Peyer's patch (tissue), 4 donors: ENCODE data around the gene CCDC183. TPM values are rescaled to one million over a fixed set of nuclear protein-coding genes. Genes with fewer than 3 reads are reported as not detected.

ENCODE experiments used
- DNase-seq, 3 donors: peaks; one replicate each; pipeline ENCODE4 v3.0.0-alpha.2; 2017 to 2019
- H3K27ac ChIP-seq, 4 donors: fragments of 200-600 bp; sonication (generic); one replicate each; pipeline ENCODE4 v1.5.1; 2016 to 2019
- H3K27me3 ChIP-seq, 2 donors: fragments of 200-600 bp; sonication (generic); one replicate each; pipeline ENCODE4 v1.5.1; 2019
- H3K36me3 ChIP-seq, 3 donors: fragments of 200-600 bp; sonication (generic); one replicate each; pipeline ENCODE4 v1.5.1; 2016 to 2019
- H3K4me1 ChIP-seq, 4 donors: fragments of 200-600 bp; sonication (generic); one replicate each; pipeline ENCODE4 v1.5.1; 2016 to 2019
- H3K4me3 ChIP-seq, 4 donors: fragments of 200-600 bp; sonication (generic); 1 replicate in 3 of 4; 2 replicates in 1 of 4; pipeline ENCODE4 v1.5.1; 2016 to 2019; ENCODE audit warnings: mild to moderate bottlenecking in 1 of 4
- H3K9me3 ChIP-seq, 4 donors: fragments of 200-600 bp; sonication (generic); one replicate each; pipeline ENCODE4 v1.5.1; 2016 to 2019; ENCODE audit warnings: mild to moderate bottlenecking in 1 of 4
- CTCF ChIP-seq, 6 experiments: fragments of 450-650 bp in 4 of 6; fragments of 200-600 bp in 2 of 6; sonication (generic) in 1 of 6; IDR thresholded peaks; one replicate each; pipeline ENCODE4 v1.5.1; 2017 to 2019; ENCODE audit warnings: antibody characterized with exemption in 6 of 6, mild to moderate bottlenecking in 3 of 6, moderate library complexity in 1 of 6
- POLR2A ChIP-seq, 2 donors: fragments of 450-650 bp; IDR thresholded peaks; one replicate each; pipeline ENCODE4 v1.5.1; 2017; ENCODE audit warnings: antibody characterized with exemption in 2 of 2, mild to moderate bottlenecking in 2 of 2, moderate library complexity in 2 of 2
- total RNA-seq, 4 donors: library from RNA; depleted of rRNA; stranded (reverse); fragments of >200 nt; gene quantifications; one replicate each; pipeline ENCODE4 v1.1.0, GENCODE V29; 2016

The CCDC183 gene
- total RNA-seq, 4 donors from 2014 or later, result 16.6 to 69.9 (median 46.0) TPM

GRCh38 chr9:136808075-136808805 lies 12.1 kb downstream of the CCDC183 start:
- peaks cover 0 to 15% (median 0%) of the 10 kb centered on the region in 3 donors for H3K36me3 ChIP-seq
- TF ChIP-seq CTCF (IDR thresholded peaks at IDR 0.05), result no peak
- peak in 1 of 2 donors; percentile 3 for TF ChIP-seq POLR2A (IDR thresholded peaks at IDR 0.05)
- no peaks in the 10 kb centered on the region for H3K27me3 ChIP-seq
- H3K27ac ChIP-seq, result peak overlapping the region; percentile 84 to 97 (median 90)
- no peaks in the 10 kb centered on the region for H3K9me3 ChIP-seq
- H3K4me1 ChIP-seq, result peaks cover 6 to 44% (median 17%) of the 10 kb centered on the region in 4 donors
- peak overlapping the region; percentile 94 to 100 (median 99) for H3K4me3 ChIP-seq
- DNase-seq, result peak in 2 of 3 donors; percentile 50 to 69

GRCh38 chr9:136808806-136809158 lies 12.6 kb downstream of the CCDC183 start:
- H3K27ac ChIP-seq, result peak overlapping the region in 3 of 4 donors; percentile 84 to 97 (median 87)
- no peak for DNase-seq
- H3K36me3 ChIP-seq, result peaks cover 0 to 17% (median 0%) of the 10 kb centered on the region in 3 donors
- peak overlapping the region; percentile 94 to 100 (median 99) for H3K4me3 ChIP-seq
- no peaks in the 10 kb centered on the region for H3K9me3 ChIP-seq
- H3K4me1 ChIP-seq, result peaks cover 6 to 44% (median 17%) of the 10 kb centered on the region in 4 donors
- no peaks in the 10 kb centered on the region for H3K27me3 ChIP-seq
- TF ChIP-seq POLR2A (IDR thresholded peaks at IDR 0.05), result no peak
- TF ChIP-seq CTCF (IDR thresholded peaks at IDR 0.05), result no peak

- H3K4me3 ChIP-seq, result no peak overlapping the region
- TF ChIP-seq CTCF (IDR thresholded peaks at IDR 0.05), result no peak
- H3K27me3 ChIP-seq, result no peaks in the 10 kb centered on the region
- DNase-seq, result no peak
- H3K4me1 ChIP-seq, result peaks cover 0 to 13% (median 3%) of the 10 kb centered on the region in 4 donors
- H3K9me3 ChIP-seq, result no peaks in the 10 kb centered on the region
- H3K27ac ChIP-seq, result no peak overlapping the region
- peaks cover 0 to 21% (median 0%) of the 10 kb centered on the region in 3 donors for H3K36me3 ChIP-seq
These were observed 18.7 kb downstream of the CCDC183 start for GRCh38 chr9:136814725-136815421.

GRCh38 chr9:136815422-136815782 lies 19.3 kb downstream of the CCDC183 start:
- Histone ChIP-seq H3K36me3 (peaks cover 0 to 21% (median 0%) of the 10 kb centered on the region in 3 donors), H3K27ac (no peak overlapping the region), H3K4me1 (peaks cover 0 to 7% (median 2%) of the 10 kb centered on the region in 4 donors), H3K9me3 (no peaks in the 10 kb centered on the region), H3K4me3 (no peak overlapping the region), H3K27me3 (no peaks in the 10 kb centered on the region)
- no peak for TF ChIP-seq CTCF (IDR thresholded peaks at IDR 0.05)
- no peak for TF ChIP-seq POLR2A (IDR thresholded peaks at IDR 0.05)
- DNase-seq, result no peak

GRCh38 chr9:136820971-136821825 lies 25.1 kb downstream of the CCDC183 start:
- Histone ChIP-seq H3K36me3 (peaks cover 0 to 34% (median 0%) of the 10 kb centered on the region in 3 donors), H3K9me3 (no peaks in the 10 kb centered on the region), H3K27ac (no peak overlapping the region), H3K4me3 (peak overlapping the region; percentile 5 to 43 (median 21)), H3K4me1 (peaks cover 0 to 6% (median 0%) of the 10 kb centered on the region in 4 donors), H3K27me3 (no peaks in the 10 kb centered on the region)
- TF ChIP-seq POLR2A (IDR thresholded peaks at IDR 0.05) (no peak), CTCF (IDR thresholded peaks at IDR 0.05) (no peak)
- no peak for DNase-seq
